Amygdala (tissue), 56 donors: ENCODE results near the gene ATPAF1.

ENCODE experiments used
- DNase-seq, 56 donors: peaks; one replicate each; lab custom pipeline; 2025; lab: John Stamatoyannopoulos, UW

ATPAF1 gene

DNA sequence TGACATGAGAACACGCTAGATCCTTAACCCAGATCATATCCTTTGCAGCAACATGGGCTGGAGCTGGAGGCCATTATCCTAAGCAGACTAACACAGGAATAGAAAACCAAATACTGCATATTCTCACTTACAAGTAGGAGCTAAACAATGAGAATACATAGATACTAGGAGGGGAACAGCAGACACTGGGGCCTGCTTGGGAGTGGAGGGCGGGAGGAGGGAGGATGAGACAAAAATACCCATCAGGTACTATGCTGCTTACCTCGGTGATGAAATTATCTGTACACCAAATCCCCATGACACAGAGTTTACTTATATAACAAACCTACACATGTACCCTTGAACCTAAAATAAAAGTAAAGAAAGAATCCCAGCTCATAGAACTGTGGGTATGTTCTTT is 50.3 kb downstream of the ATPAF1 start:
- no peak for DNase-seq

DNA sequence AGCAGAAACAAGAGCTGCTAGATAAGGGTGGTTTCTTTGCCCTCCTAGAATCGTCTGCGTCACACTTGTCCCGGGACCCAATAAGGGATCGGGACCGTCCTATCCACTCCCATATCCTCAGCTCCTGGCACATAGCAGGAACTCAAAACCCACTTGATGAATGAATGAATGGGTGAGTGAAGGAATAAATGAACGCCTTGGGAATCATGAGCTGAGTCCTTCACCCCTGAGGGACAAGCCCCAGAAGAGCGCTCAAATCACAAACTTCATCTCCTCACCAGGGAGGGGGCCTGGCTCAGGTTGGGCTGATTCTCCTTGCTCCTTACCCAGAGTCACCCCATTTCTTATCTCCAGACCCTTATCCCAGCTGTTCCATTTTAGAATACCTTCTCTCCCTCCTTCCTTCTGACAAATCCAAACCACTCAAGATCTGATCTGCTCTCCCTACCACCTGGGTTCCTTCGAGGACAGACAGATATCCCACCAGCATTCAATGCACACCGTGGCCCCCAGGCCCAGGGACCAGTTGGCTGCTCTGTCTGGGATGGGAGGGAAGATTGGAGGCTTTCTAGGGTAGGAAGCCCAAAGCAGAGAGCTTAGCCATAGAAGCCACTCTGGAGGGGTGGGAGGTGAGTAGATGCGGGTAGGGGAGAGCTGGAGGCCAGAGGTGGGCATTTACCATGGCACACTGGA is 50.9 kb downstream of the ATPAF1 start:
- DNase-seq, result no peak

DNA sequence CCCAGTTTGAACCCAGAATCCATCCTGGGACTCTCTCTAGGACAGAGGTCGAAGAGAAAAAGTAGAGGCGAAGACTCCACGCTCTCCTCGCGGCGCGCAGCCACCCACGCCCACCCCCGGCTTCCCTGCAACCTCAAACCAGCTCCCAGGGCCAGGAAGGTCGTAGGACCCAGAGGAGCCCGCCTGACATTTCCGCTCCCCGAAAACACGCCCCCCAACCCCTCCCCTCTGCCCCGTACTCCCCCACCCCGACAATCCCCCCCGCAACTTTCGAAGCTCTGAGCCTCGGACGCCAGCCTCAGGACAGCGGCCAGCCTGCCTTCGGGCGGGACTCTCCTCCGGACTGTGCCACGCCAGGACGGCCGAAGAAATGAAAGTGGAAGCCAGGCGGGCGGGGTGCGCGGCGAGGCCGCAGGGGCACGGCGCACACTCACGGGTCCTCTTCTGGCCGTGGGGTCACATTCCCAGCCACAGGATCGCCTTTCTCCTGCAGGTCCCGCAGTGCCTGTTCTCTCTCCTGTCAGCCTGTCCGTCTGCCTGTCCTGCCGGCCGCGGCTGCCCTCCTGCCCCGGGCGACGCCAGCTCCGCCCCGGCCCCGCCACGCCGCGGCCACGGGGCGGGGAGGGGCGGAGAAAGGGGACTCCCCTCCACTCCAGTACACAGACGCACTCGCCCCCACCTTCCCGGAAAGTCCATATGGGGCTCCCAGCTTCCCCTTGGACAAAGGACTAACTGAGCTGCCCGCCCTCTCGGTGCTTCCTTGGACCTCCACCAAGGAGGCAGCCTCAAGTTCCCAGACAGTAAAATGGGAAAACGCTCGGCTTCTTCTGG is 51.7 kb downstream of the ATPAF1 start, which contains the start of gene MOB3C:
Gene MOB3C (minus strand): TSS at position 535 of the 831 bp plus-strand sequence. CDS start 3,490 bp downstream, outside the sequence.
- DNase-seq, result peak in 49 of 56 donors; percentile 15 to 85 (median 54)

GRCh38 chr1:46615735-46616134 is 52.4 kb downstream of the ATPAF1 start:
- no peak for DNase-seq

DNA sequence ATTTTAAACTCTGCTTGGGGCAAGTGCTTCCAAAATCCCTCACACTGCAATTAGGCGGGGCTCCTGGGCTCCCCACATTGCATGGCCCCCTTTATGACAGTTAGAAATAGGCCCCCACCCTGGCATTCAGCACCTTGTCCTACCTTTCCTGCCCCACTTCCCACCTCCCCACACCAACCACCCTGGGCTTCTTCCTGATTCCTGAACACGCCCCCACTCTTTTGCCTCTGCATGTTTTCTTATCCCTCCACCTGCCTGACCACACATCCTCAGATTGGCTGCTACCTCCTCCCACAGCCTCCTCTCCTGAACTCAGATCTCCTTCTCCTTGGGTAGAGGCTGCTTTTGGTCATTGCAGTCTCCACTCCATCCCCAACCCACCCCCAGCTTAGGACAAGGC is 53.1 kb downstream of the ATPAF1 start:
- no peak for DNase-seq

- no peak for DNase-seq
Measured at GRCh38 chr1:46614604-46614984, 53.6 kb downstream of the ATPAF1 start.

DNA sequence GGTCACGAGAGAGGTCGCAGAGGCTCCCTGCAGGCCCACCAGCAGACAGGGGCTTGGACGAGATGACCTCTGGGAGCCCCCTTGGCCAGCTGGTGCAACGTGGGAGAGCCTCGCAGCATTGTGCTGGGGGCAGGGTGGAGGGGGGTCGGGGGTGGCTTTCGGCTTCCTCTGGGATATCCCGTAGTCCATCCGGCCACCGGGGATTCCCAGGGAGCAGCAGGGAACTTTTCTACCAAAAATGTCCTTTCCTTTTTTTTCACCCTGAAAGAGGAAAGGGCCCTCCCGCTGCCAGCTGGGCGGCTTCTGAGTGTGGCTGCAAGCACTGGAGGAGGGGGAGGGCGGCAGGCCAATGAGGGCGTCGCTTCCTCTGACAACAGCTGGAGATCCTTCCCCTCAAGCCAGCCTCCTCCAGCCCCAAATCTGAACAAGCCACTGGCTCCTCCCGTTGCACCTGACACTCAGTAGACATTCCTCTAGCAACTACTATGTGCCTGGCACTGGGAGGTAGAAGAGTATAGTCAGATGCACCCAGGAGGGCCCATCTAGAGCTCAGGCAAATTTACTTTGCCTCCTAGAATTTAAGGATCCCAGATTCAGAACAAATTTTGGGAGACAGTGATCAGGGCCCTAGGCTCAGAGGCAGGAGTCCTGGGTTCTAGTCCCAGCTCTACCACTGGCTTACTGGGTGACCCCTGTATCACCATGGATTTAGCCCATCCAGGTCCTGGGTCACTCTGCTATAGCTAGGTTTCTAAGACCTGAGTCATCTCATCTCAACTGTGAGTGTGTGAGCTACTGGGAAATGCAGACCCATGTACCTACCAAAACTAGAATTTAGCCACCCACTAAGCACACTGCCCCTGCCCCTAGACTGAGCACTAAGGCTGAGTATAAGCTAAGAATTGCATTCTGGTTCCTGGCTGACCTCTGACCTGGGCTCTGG is 54.2 kb downstream of the ATPAF1 start:
- DNase-seq, result peak in 51 of 56 donors; percentile 8 to 77 (median 48)

GRCh38 chr1:46612937-46613660 is 55.1 kb downstream of the ATPAF1 start:
- peak in 6 of 56 donors; percentile 7 to 25 (median 16) for DNase-seq

GRCh38 chr1:46611691-46612221 is 56.4 kb downstream of the ATPAF1 start:
- DNase-seq, result no peak

GRCh38 chr1:46607345-46608130 is 60.6 kb downstream of the ATPAF1 start:
- peak in 9 of 56 donors; percentile 11 to 51 (median 20) for DNase-seq

DNA sequence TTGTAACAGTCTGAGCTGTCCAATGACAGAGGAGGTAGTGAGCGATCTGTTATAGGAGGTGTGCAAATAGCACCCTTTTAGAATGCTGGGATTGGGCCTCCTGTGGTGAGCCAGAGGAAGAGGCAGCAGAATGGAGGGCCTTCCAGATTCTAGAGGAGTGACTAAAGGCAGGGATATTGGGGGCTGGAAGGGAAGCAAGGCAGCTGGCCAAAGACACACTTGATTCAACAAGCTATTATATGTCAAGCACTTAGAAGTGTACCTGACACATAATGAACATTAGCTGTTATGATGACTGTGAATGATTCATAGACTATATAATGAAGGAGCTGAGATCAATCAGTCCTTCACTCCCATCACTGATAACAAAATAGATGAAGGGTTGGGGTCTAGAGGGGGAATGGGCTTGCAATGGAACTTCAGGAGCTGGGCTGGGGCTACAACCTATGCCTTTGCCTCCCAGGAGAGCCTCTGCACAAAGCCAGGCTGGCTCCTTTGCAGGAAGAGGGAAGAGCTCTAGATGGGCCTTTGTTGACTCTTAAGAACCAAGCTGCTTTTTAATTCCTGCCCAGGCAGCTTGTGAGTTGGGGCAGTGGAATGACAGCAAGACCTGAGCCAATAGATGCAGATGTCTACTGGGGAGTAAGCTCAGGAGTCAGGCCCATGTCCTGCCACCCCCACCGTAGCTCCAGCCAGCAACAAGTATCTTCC is 61.8 kb downstream of the ATPAF1 start:
- no peak for DNase-seq

DNA sequence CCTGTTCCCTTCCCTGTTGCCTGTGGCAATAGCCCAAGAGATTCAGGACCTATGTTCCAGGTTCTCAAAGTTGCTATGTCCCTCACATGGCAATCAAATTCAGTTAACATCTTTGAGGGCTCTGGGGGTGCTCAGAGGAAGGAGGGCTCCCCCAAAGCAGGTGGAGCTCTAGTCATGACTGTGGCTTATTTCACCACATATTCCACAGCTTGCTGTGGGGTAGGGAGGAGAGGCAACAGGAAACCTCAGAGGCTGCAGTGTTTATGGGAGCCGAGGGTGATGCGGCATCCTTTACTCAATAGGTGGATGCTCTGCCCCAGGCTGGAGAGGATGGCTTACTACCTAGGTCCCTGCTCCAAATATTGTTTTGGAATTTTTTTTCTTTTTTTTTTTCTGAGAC is 62.9 kb downstream of the ATPAF1 start:
- DNase-seq, result no peak

DNA sequence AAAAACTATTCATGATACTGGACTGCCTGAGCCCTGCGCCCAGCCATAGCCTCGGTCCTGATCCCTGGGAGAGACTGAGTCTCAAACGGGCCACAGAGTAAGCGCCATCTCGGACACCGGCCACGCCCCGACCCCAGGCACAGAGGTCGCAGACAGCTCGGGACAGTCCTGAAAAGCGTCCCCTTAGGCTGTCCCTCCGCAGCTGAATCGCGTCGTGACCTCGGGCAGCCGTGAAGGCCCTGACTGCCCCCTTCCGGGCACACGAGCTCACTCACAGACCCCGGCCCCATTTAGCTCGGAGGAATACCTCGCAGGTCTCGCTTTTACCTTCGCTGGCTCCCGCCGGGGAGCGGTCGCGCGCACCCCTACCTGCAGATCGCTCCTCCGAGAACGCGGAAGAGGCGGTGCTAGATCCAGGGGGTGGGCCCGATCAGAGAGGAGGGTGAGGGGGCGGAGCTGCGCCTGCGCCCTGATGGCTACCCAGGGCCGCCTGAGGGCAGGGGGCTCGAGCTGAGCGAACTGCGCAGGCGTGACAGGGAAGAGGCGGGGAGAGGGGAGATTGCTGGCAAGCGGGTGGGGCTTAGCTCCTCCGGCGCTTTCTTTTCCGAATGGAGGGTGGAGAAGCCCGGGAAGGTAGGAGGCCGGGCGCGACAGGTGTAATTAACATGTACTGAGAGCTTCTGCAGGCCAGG is 64.2 kb downstream of the ATPAF1 start, which contains the start of gene MKNK1:
Gene MKNK1 (minus strand): TSS at position 411 of the 692 bp plus-strand sequence. CDS start 20,941 bp downstream, outside the sequence.
- DNase-seq, result peak in 55 of 56 donors; percentile 28 to 90 (median 82)

GRCh38 chr1:46603481-46603857 is 64.7 kb downstream of the ATPAF1 start:
- no peak for DNase-seq

- no peak for DNase-seq
Measured at GRCh38 chr1:46601257-46602007, 66.7 kb downstream of the ATPAF1 start.
